Measurements from ENCODE around the gene GLT6D1. TPM values are rescaled to one million over a fixed set of nuclear protein-coding genes. Genes with fewer than 3 reads are reported as not detected.
"Not testable (repeated sequence)": the region's sequence is repeated elsewhere in the genome, so short reads cannot be mapped to it uniquely, and the experiment has no call there.

Gene GLT6D1
- total RNA-seq, 4 donors from 2014 or later: not detected

DNA sequence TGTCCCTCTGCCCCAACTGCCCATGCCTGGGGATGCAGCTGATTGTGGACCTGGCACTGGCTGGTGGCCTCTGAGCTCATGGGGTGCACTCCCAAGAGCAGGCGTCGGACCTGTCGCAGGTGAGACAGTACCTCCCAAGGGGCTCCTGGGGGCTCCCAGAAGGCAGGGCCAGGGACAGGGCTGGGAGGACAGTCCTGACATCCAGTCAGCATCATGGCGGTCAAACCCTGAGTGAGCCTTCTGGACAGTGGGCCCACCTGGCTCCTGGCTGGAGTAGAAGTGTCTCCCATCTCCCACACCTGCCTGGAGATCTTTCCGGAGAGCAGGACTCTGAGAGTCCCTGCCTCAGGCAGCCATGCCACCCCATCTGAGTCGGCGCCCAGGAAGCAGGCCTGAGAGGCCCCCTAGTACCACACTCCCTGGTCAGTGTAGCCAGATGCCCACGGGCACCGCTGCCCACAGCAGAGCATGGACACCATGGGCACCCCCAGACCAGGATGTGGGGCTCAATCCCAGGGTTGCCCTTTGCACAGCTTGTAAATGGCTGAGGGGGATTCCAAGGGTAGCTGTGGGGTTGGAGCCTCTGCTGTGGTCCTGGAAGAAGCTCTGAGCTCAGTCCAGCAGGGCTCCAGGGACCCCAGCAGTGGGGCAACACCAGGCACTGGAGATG is 30.4 kb upstream of the GLT6D1 start:
- no peaks in the 10 kb centered on the region for H3K9me3 ChIP-seq
- no peak for ATAC-seq
- no peaks in the 10 kb centered on the region for H3K4me1 ChIP-seq
- no CpG with 5 or more reads among the region's 9 CpGs for WGBS, 2 donors (ENCODE audit: low coverage in 1 of 2)
- no peaks in the 10 kb centered on the region for H3K36me3 ChIP-seq
- peaks cover 71% of the 10 kb centered on the region for H3K27me3 ChIP-seq
- no peak overlapping the region for H3K4me3 ChIP-seq
- no peak overlapping the region for H3K27ac ChIP-seq
- TF ChIP-seq POLR2A (IDR thresholded peaks at IDR 0.05) (no peak), POLR2AphosphoS5 (IDR thresholded peaks at IDR 0.05) (no peak), EP300 (IDR thresholded peaks at IDR 0.05) (no peak)
- TF ChIP-seq, protein P1, sequence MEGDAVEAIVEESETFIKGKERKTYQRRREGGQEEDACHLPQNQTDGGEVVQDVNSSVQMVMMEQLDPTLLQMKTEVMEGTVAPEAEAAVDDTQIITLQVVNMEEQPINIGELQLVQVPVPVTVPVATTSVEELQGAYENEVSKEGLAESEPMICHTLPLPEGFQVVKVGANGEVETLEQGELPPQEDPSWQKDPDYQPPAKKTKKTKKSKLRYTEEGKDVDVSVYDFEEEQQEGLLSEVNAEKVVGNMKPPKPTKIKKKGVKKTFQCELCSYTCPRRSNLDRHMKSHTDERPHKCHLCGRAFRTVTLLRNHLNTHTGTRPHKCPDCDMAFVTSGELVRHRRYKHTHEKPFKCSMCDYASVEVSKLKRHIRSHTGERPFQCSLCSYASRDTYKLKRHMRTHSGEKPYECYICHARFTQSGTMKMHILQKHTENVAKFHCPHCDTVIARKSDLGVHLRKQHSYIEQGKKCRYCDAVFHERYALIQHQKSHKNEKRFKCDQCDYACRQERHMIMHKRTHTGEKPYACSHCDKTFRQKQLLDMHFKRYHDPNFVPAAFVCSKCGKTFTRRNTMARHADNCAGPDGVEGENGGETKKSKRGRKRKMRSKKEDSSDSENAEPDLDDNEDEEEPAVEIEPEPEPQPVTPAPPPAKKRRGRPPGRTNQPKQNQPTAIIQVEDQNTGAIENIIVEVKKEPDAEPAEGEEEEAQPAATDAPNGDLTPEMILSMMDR (IDR thresholded peaks at IDR 0.05): no peak

DNA sequence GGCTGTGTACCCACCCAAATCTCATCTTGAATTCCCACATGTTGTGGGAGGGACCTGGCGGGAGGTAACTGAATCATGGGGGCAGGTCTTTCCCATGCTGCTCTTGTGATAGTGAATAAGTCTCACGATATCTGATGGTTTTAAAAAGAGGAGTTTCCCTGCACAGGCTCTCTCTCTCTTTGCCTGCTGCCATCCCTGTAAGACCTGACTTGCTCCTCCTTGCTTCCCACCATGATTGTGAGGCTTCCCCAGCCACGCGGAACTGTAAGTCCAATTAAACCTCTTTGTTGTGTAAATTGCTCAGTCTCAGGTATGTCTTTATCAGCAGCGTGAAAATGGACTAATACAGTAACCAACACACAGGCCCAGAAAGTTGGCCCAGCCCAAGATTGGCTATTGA is 29.7 kb upstream of the GLT6D1 start:
- H3K27ac ChIP-seq: not testable (repeated sequence)
- WGBS, 2 donors (ENCODE audit: low coverage in 1 of 2): 80% methylated on average over 1 of the region's 5 CpGs; no CpG with 5 or more reads in 1 of the 2 donors

DNA sequence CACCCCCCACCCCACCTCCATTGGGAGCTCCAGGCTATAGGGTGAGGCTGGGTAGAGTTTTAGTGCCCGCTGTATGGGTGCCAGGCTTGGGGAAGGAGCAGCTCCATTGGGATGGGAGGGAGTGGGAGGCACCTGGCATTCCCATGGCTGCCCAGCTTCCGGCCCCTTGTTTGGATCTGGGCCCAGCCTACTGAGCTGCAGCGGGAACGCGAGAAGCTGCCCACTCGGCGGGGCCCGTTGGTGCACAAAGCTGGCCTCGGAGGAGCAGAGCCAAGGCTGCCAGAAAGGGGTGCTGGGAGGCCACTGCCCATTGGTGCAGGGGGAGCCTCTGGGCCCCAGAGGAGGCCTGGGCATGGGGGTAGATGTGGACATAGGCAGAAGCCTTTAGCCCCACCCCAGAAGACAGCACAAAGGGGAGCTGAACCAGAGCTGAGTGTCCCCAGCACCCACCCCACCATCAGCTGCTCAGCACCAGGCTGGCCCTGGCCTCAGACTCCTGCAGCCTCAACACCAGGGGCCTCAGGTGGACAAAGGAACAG is 28.2 kb upstream of the GLT6D1 start:
- H3K4me1 ChIP-seq: no peaks in the 10 kb centered on the region
- H3K36me3 ChIP-seq: no peaks in the 10 kb centered on the region
- no CpG with 5 or more reads among the region's 9 CpGs for WGBS, 2 donors (ENCODE audit: low coverage in 1 of 2)
- H3K27ac ChIP-seq: no peak overlapping the region
- H3K9me3 ChIP-seq: no peaks in the 10 kb centered on the region
- H3K27me3 ChIP-seq: peaks cover 87% of the 10 kb centered on the region
- ATAC-seq: no peak
- no peak for TF ChIP-seq EP300 (IDR thresholded peaks at IDR 0.05)
- TF ChIP-seq POLR2A (IDR thresholded peaks at IDR 0.05): no peak
- TF ChIP-seq, protein P1 (IDR thresholded peaks at IDR 0.05): no peak
- no peak for TF ChIP-seq POLR2AphosphoS5 (IDR thresholded peaks at IDR 0.05)
- H3K4me3 ChIP-seq: no peak overlapping the region

More for the DNA sequence above, 29.7 kb upstream of the GLT6D1 start:
- peaks cover 79% of the 10 kb centered on the region for H3K27me3 ChIP-seq
- not testable (repeated sequence) for H3K36me3 ChIP-seq, H3K9me3 ChIP-seq, H3K4me1 ChIP-seq, H3K4me3 ChIP-seq, ATAC-seq

DNA sequence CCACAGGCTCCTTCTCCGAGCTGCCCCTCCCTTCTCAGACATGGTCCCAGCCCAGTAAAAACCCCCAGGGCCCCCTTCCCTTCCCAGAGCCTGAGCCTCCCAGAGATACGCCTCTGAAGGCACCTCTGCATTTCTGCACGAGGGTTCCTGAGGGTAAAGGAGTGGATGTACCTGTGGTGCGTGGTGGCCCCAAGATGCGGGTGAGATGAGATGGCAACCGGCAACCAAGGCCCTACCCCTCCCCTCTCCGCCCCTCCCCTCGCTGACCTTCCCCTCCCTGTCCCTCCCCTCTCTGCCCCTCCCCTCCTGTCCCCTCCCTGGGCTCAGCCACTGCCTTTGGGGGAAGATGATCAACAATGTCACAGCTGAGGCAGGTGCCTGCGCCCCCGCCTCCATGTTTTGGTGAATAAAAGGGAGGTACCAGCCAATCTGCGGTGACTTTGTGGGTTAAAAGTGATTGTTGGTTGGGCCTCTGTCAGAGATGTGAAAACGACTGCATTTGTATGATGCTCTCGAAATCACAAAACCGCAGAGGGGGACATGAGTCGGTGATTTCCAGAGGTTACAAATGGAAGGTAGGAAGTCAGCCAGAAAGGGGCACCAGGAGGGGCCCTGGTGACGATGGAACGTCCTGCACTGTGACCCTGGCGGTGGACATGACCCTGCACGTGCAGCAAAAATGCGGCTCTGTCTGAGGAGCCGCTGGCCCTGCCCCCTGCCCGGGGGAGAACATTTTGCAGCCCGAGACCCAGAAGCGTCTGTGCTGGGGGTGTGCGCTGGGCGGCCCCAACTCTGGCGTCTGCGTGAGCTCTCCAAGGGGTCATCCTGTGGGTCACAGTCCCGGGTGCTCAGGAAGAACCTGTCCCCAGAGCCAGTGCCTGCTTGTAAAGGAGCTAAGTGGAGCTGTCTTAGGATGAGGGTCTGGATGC is 27.5 kb upstream of the GLT6D1 start:
- no peak for ATAC-seq
- WGBS, 2 donors (ENCODE audit: low coverage in 1 of 2): 47 to 48% methylated on average over 8 to 11 of the region's 29 CpGs
- Histone ChIP-seq H3K4me1 (no peaks in the 10 kb centered on the region), H3K9me3 (no peaks in the 10 kb centered on the region), H3K4me3 (no peak overlapping the region), H3K36me3 (no peaks in the 10 kb centered on the region), H3K27me3 (peaks cover 79% of the 10 kb centered on the region), H3K27ac (no peak overlapping the region)
- TF ChIP-seq POLR2A (IDR thresholded peaks at IDR 0.05): no peak
- no peak for TF ChIP-seq EP300 (IDR thresholded peaks at IDR 0.05)
- TF ChIP-seq POLR2AphosphoS5 (IDR thresholded peaks at IDR 0.05): no peak
- TF ChIP-seq, protein P1 (IDR thresholded peaks at IDR 0.05): no peak

DNA sequence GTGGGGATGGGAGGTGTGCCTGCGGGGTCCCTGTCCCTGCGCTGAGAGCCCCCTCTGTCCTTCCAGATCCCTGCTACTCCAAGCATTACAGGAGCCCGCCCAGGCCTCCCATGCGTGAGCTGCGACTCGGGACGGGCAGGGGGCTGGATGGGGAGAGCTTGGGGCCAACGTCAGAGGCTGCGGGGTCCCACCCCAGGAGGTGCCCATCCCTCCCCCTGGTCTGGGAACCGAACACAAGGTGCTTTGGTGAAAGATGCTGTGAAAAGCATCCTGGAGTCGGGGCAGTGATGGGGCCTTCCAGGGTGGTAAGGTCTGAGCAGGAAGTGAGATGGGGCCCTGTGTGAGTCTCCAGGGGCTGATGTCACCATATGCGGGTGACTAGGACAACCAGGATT is 26.5 kb upstream of the GLT6D1 start:
- Histone ChIP-seq H3K4me1 (no peaks in the 10 kb centered on the region), H3K27ac (no peak overlapping the region), H3K9me3 (no peaks in the 10 kb centered on the region), H3K27me3 (peaks cover 74% of the 10 kb centered on the region), H3K4me3 (no peak overlapping the region), H3K36me3 (no peaks in the 10 kb centered on the region)
- no peak for ATAC-seq
- WGBS, 2 donors (ENCODE audit: low coverage in 1 of 2): 80 to 87% methylated on average over 4 to 7 of the region's 12 CpGs
- TF ChIP-seq, protein P1 (IDR thresholded peaks at IDR 0.05): no peak
- TF ChIP-seq POLR2AphosphoS5 (IDR thresholded peaks at IDR 0.05) (no peak), POLR2A (IDR thresholded peaks at IDR 0.05) (no peak), EP300 (IDR thresholded peaks at IDR 0.05) (no peak)

Data from gastroesophageal sphincter (tissue), 4 donors.